ENCODE data around the gene RPL38.

Gene RPL38

GRCh38 chr17:74200112-74200511 is 3.4 kb upstream of the RPL38 start:
- H3K27me3 ChIP-seq (ENCODE audit: insufficient read depth, low read depth), result peaks cover 80% of the 10 kb centered on the region
- TF ChIP-seq, protein P1, sequence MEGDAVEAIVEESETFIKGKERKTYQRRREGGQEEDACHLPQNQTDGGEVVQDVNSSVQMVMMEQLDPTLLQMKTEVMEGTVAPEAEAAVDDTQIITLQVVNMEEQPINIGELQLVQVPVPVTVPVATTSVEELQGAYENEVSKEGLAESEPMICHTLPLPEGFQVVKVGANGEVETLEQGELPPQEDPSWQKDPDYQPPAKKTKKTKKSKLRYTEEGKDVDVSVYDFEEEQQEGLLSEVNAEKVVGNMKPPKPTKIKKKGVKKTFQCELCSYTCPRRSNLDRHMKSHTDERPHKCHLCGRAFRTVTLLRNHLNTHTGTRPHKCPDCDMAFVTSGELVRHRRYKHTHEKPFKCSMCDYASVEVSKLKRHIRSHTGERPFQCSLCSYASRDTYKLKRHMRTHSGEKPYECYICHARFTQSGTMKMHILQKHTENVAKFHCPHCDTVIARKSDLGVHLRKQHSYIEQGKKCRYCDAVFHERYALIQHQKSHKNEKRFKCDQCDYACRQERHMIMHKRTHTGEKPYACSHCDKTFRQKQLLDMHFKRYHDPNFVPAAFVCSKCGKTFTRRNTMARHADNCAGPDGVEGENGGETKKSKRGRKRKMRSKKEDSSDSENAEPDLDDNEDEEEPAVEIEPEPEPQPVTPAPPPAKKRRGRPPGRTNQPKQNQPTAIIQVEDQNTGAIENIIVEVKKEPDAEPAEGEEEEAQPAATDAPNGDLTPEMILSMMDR (conservative IDR thresholded peaks at IDR 0.05; ENCODE audit: low read depth, low read length), result no peak
- no peak overlapping the region for H3K9ac ChIP-seq
- H3K27ac ChIP-seq, result no peak overlapping the region
- H2AFZ ChIP-seq (ENCODE audit: low read depth), result no peak overlapping the region
- H3K36me3 ChIP-seq (ENCODE audit: insufficient read depth), result peaks cover 10% of the 10 kb centered on the region; the same call in 1 of the 2 replicates
- peaks cover 8% of the 10 kb centered on the region for H3K4me1 ChIP-seq (ENCODE audit: low read depth, poor library complexity, severe bottlenecking)
- H4K20me1 ChIP-seq (ENCODE audit: insufficient read depth), result no peaks in the 10 kb centered on the region
- no peak overlapping the region for H3K4me2 ChIP-seq
- H3K4me3 ChIP-seq (IDR thresholded peaks at IDR 0.05; ENCODE audit: insufficient read depth, low read depth, low read length), result no peak overlapping the region
- H3K79me2 ChIP-seq (ENCODE audit: insufficient read depth, low read depth), result peaks cover 17% of the 10 kb centered on the region

- Histone ChIP-seq H3K27ac (no peak overlapping the region), H3K4me3 (IDR thresholded peaks at IDR 0.05; ENCODE audit: insufficient read depth, low read depth, low read length) (no peak overlapping the region), H4K20me1 (ENCODE audit: insufficient read depth) (0 out of 2 replicates have a peak, but pooled peaks cover 5% of the 10 kb centered on the region), H3K4me1 (ENCODE audit: low read depth, poor library complexity, severe bottlenecking) (peaks cover 19% of the 10 kb centered on the region), H3K79me2 (ENCODE audit: insufficient read depth, low read depth) (peaks cover 28% of the 10 kb centered on the region), H2AFZ (ENCODE audit: low read depth) (no peak overlapping the region), H3K36me3 (ENCODE audit: insufficient read depth) (peaks cover 19% of the 10 kb centered on the region; the same call in 1 of the 2 replicates), H3K9ac (no peak overlapping the region), H3K27me3 (ENCODE audit: insufficient read depth, low read depth) (peaks cover 69% of the 10 kb centered on the region), H3K4me2 (no peak overlapping the region)
- TF ChIP-seq, protein P1 (conservative IDR thresholded peaks at IDR 0.05; ENCODE audit: low read depth, low read length), result no peak
Observed at GRCh38 chr17:74201250-74201649, 2.2 kb upstream of the RPL38 start.

DNA sequence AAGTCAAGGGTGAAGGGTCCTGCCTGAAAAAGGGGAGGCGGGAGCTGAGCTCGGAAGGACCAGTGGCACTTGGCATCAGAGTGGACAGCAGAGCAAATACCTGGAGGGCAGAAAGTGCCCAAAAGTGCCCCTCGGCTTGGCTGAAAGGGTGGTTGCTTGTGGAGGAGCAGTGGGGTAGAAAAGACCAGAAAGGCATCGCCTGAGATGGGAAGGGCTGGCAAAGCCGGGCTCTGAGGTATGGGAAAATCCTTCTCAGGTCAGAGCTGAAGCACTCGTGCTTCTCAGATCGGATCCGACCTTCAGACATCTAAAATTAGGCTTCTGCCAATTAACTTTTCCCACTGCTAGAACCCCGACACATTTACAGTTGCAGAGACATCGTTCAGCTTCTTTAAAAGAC is 1.5 kb upstream of the RPL38 start:
- H3K4me2 ChIP-seq, result no peak overlapping the region
- TF ChIP-seq, protein P1 (conservative IDR thresholded peaks at IDR 0.05; ENCODE audit: low read depth, low read length), result no peak
- H3K27me3 ChIP-seq (ENCODE audit: insufficient read depth, low read depth), result peaks cover 62% of the 10 kb centered on the region
- peaks cover 34% of the 10 kb centered on the region for H3K79me2 ChIP-seq (ENCODE audit: insufficient read depth, low read depth)
- 0 out of 2 replicates have a peak, but pooled peaks cover 5% of the 10 kb centered on the region for H4K20me1 ChIP-seq (ENCODE audit: insufficient read depth)
- no peak overlapping the region for H3K9ac ChIP-seq
- H3K36me3 ChIP-seq (ENCODE audit: insufficient read depth), result peaks cover 19% of the 10 kb centered on the region; the same call in 1 of the 2 replicates
- H2AFZ ChIP-seq (ENCODE audit: low read depth), result no peak overlapping the region
- peaks cover 23% of the 10 kb centered on the region for H3K4me1 ChIP-seq (ENCODE audit: low read depth, poor library complexity, severe bottlenecking)
- H3K4me3 ChIP-seq (IDR thresholded peaks at IDR 0.05; ENCODE audit: insufficient read depth, low read depth, low read length), result no peak overlapping the region
- H3K27ac ChIP-seq, result no peak overlapping the region

DNA sequence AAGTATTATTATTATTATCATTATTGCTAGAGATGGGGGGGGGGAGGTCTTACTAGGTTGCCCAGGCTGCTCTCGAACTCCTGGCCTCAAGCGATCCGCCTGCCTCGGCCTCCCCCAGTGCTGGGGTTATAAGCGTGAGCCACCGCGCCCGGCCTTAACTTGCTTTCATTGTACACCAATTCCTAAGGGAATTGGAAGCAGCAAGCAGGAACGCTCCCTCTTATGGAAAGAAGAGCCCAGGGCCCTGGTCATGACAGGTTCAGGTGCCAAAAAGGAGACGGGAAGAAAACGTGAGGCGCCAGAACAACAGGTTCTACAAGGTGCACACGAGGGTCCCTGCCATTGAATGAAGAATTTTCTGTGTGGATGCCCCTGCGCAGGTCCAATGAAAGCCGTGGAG is 540 bp upstream of the RPL38 start:
- TF ChIP-seq, protein P1 (conservative IDR thresholded peaks at IDR 0.05; ENCODE audit: low read depth, low read length), result no peak
- peaks cover 52% of the 10 kb centered on the region for H3K27me3 ChIP-seq (ENCODE audit: insufficient read depth, low read depth)
- H3K36me3 ChIP-seq (ENCODE audit: insufficient read depth), result peaks cover 25% of the 10 kb centered on the region; the same call in 1 of the 2 replicates
- H3K4me2 ChIP-seq, result no peak overlapping the region
- no peak overlapping the region for H3K27ac ChIP-seq
- peaks cover 33% of the 10 kb centered on the region for H3K4me1 ChIP-seq (ENCODE audit: low read depth, poor library complexity, severe bottlenecking)
- H3K4me3 ChIP-seq (IDR thresholded peaks at IDR 0.05; ENCODE audit: insufficient read depth, low read depth, low read length), result no peak overlapping the region
- H3K79me2 ChIP-seq (ENCODE audit: insufficient read depth, low read depth), result peaks cover 44% of the 10 kb centered on the region
- H2AFZ ChIP-seq (ENCODE audit: low read depth), result no peak overlapping the region
- no peak overlapping the region for H3K9ac ChIP-seq
- H4K20me1 ChIP-seq (ENCODE audit: insufficient read depth), result peaks cover 15% of the 10 kb centered on the region
